Stimulated activated CD4-positive, alpha-beta T cell treated with anti-CD3 and anti-CD28 coated beads, Interleukin-15, amount 100 ng/mL, for 1 hour (primary cell): ENCODE results near the gene ZNRF3.
"Not testable (repeated sequence)": the region's sequence is repeated elsewhere in the genome, so short reads cannot be mapped to it uniquely, and the experiment has no call there.

Experiments used
- DNase-seq, 2 donors: peaks; one replicate each; pipeline ENCODE4 v3.0.0-alpha.2; 2020; ENCODE audit warnings: low read depth in 1 of 2, low spot score in 1 of 2

The ZNRF3 gene

DNA sequence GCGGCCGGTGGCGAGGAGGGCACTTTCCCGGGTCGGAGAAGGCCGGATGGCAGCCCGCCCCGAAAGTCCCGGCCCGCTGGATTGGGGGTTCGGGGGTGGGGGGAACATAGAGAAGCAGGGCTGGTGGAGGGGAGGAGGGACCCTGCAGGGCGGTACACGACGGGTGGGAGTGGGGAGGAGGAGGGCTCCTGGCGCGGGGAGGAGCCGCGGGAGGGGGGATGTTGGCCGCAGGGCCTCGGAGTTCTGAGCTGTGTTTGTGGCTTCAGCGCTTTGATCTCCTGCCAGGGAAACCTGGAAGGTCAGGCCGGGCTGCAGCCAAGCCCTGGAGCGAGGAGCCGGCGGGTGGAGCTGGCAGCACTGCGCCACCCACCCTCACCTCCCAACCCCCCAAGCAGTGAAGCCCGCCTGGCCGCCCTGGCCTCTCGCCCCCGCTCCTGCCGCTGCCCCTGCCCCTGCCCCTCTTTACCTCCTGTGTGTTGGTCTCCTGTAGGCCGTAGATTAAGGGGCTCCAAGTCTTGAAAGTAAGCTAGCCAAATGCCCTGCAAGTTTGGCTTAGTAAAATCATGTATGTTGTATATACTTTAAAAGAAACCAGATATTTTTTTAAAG, 147.3 kb downstream of the ZNRF3 start:
- no peak for DNase-seq

DNA sequence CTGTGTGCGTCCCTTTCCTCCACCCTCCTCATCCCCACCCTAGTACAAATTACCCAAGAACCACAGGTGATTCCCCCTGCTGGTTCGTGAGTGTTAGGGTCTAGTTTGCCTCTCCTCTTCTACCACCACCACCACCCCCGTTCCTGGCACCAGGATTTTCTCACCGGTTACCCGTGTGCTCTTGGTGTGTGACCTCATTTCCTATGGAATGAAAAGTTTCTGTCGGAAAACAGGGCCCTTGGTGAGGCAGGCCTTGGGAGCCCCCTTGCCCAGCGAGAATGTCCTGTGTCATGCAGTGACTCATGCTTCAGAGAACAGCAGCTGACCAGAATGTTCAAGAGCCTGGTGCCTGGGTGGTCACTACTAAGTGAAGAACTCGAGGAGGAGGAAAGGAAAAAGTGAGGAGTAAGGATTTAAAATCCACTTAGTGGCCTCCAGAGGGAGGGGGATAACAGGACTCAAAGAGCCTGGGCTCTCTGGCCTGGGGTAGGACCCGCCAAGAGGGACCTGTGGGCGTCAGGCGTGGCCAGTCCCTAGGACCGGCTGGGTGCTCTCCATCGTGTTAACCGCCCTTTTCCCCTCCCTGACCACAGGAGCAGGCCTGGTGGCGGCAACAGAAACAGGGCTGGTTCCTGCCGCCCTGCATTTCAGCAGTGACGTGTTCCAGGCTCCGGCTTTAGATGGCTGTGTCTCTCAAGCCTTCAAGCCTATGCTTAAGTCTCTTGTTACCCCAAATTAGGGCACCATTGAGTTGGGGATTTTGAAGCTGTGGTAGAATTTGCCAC, 148.0 kb downstream of the ZNRF3 start:
- no peak for DNase-seq

DNA sequence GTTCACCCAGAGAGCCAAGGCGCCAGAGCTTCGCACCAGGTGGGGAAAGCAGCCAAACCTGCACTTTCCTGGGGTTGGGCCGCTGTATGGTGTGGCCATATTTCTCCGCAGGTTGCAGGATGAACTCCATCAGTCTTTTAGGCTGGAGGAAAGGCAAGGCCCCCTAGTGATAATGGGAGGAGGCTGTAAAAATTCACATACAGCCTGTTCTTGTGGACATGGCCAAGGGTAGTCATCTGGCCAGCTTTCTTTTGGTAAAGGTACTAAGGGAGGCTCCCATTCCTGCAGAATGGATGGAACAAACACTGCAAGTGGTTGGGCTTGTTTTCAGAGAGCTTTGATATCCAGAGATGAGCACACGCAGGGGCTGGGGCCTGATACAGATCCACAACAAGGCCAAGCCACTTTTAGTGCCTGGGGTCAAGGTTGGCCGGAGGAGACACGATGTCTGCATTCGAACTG, 148.7 kb downstream of the ZNRF3 start:
- no peak for DNase-seq

DNA sequence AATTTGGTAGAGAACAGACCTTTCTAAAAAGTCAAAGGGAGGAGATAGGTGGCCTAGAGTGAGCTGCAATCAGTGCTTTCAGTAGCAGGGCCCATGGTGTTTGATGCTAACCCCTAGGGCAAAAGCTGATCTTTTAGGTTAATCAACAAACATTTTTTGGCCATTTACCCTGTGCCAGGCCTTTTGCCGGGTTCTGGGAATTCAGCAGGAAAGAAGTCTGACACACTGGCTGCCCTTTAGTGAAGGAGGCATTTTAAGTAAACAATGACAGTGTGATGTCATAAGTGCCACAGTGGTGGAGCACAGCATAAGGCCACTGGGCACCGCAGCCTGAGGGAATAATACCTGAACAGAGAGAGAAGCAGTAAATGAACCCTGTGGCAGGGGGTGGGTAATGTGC, 149.2 kb downstream of the ZNRF3 start:
- no peak for DNase-seq

DNA sequence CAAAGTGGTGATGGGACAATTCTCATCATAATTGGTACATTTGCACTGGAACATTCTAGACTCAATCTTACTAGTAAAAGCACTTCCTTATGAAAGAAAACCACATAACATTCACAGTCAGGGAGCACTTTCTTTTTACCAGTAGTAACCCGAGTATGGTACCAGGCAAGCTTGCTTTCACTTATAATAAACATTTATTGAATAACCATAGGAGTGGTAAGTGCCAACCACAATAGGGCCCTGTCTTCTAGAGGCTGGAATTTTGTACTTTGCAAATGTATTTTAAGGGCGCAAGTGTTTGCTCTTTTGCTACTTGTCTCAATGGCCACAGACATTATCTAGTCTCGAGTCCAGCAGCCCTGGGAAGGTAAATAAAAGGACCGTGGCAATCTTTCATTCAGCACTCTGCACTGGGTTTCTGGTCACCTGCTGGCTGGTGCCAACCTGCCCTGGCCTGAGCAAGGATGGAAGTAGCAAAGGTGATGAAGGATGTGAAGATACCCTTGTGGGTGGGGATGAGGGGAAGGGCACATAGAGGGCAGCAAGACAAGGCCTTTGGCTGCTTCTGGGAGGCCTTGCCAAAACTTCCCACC, 154.1 kb downstream of the ZNRF3 start:
- no peak for DNase-seq

DNA sequence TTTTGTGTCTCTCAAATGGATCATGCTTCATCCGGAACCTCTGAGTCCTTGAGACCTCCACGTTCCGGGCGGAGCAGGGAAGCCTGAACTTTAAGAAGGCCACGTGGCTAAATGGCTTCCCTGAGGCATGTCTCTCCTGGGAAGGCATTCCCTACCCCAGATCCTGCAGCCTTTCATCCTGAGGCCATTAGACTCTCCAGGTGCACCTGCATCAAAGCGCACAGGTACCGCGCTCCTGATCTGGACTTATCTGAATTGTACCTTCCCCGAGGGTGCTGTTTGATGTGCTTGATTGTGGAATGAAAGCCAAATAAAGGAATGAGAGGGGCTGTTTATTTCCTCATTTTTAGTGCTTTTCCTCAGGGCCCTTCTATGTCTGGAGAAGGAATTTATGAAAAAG, 155.8 kb downstream of the ZNRF3 start:
- DNase-seq: no peak

DNA sequence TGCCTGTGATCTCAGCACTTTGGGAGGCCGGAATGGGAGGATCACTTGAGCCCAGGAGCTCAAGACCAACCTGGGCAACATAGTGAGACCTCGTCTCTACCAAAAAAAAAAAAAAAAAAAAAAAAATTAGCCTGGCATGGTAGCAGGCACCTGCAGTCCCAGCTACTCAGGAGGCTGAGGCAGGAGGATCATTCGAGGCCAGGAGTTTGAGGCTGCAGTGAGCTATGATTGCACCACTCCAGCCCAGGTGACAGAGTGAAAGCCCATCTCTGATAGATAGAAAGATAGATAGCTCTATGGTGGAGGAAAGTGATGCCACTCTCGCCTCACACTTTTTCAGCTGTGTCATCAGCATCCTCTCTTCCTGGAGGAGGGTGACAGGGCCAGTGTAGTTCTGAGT, 156.3 kb downstream of the ZNRF3 start:
- not testable (repeated sequence) for DNase-seq

DNA sequence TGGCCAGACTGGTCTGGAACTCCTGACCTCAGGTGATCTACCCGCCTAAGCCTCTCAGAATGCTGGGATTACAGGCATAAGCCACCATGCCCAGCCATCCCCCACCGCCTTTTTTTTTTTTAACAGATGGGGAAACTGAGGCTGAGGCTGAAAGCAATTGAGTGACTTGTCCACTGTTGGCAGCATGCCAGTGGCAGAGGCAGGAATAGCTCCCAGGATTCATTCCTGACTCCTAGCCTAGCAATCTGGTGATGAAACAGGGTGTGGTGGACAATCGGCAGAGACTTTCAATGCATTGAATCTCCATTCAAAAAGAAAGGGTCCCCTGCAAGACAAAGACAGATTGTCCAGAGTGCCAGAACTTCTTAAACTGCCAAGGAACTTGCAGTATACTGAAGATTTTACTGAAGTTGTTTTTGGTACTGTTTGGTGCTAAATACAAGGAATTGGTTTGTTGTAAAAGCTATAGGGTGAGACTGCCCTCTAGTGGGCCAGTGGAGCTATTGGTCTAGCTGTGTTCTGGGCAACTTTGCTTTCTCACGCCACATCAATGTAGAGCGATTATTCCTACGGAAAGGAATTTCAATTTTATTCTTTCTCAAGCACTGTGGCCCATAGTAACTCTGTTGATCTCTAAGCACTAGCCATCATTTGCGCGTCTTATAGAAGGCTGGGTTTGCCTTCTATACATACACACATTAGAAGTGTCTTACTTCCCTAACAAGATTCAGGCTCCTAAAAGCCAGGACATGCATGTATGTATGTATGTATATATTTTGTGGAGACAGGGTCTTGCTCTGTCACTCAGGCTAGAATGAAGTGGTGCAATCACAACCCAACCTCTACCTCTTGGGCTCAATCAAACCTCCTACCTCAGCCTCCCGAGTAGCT, 157.3 kb downstream of the ZNRF3 start:
- DNase-seq: peak in 1 of 2 donors; percentile 18

DNA sequence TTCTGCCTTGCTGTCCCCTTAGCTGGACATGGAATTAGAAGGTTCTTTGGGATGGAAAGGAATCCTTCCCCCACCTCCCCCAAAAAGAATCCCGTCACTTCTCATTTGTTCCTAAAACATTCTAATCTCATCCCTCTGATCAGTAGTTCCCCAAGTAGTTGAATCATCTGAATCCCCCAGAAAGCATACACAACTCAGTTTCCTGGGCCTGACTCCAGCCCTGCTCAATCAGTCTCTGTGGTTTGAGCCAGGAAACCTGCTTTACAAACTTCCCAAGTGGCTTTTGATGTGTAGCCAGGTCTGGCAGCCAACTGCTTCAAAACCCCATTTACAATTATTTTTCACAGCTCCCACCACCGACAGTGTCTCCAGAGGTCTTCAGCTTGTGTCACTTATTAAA, 158.0 kb downstream of the ZNRF3 start:
- DNase-seq: no peak

DNA sequence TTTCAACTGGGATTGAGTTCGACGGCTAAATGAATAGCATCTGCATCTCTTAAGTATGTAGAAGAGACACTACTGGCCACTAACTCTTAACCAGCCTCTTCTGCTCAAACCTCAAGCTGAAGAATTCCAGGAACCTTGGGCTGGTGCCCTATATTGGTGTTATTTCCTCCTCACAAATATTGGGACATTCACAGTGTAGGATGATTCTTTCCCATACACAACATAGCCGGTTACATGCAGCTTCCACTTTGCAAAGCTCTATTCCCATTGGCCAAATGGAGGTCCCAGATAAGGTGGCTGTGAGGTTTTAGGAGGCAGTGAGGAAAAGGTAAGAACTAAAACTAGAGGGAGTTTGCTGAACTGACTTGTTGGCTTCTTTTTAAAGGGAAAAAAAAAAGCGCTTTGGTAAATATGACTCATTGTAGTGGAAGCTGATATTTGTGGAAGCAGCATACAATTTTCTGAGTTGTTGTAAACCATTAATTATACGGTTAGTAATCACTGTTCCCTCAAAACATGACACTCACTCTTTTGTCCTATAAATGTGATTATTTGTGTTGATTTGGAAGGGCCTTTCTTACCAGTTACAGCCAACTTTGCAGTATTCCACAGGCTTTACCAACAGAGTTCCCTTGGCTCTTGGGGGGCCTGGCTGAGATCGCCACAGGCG, 160.7 kb downstream of the ZNRF3 start:
- no peak for DNase-seq

DNA sequence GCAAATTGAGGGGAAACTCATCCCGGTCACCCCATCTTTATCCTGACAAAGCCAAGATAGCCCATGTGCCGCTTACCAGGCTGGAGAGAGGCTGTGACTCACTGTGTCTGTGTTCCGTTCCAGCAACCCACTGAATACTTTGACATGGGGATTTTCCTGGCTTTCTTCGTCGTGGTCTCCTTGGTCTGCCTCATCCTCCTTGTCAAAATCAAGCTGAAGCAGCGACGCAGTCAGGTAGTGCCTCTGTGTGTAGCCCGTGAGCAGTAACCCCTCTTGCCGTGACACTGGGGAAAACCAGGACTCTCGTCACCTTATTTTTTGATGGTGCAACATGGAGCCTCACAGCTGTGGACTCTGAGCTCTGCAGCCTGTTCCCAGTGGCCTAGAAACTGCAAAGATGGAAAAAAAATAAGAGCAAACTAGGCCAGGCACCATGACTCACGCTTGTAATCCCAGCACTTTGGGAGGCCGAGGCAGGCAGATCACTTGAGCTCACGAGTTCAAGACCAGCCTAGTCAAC, 161.3 kb downstream of the ZNRF3 start:
- no peak for DNase-seq

DNA sequence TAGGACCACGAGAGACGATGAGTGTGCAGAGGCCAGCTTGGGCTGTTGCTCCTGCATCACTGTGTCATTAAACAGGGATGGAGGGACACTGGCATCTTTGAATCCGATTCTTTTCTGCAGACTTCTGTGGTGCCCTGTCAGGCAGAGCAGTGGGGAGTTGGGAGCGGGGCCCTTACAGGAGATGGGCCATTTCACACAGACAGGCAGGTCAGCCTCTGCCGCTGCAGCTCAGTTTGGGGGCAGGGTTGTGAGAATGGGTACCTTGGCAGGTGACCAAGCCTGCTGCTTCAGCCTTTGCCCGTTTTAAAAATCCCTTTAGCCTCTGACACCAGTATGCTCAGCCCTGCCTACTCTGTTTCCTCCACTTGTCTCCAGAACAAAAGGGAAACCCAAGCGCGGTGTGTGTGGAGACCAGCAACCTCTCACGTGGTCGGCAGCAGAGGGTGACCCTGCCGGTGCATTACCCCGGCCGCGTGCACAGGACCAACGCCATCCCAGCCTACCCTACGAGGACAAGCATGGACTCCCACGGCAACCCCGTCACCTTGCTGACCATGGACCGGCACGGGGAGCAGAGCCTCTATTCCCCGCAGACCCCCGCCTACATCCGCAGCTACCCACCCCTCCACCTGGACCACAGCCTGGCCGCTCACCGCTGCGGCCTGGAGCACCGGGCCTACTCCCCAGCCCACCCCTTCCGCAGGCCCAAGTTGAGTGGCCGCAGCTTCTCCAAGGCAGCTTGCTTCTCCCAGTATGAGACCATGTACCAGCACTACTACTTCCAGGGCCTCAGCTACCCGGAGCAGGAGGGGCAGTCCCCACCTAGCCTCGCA, 165.7 kb downstream of the ZNRF3 start:
- DNase-seq: no peak

DNA sequence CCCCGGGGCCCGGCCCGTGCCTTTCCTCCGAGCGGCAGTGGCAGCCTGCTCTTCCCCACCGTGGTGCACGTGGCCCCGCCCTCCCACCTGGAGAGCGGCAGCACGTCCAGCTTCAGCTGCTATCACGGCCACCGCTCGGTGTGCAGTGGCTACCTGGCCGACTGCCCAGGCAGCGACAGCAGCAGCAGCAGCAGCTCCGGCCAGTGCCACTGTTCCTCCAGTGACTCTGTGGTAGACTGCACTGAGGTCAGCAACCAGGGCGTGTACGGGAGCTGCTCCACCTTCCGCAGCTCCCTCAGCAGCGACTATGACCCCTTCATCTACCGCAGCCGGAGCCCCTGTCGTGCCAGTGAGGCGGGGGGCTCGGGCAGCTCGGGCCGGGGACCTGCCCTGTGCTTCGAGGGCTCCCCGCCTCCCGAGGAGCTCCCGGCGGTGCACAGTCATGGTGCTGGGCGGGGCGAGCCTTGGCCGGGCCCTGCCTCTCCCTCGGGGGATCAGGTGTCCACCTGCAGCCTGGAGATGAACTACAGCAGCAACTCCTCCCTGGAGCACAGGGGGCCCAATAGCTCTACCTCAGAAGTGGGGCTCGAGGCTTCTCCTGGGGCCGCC, 166.4 kb downstream of the ZNRF3 start:
- DNase-seq: no peak

DNA sequence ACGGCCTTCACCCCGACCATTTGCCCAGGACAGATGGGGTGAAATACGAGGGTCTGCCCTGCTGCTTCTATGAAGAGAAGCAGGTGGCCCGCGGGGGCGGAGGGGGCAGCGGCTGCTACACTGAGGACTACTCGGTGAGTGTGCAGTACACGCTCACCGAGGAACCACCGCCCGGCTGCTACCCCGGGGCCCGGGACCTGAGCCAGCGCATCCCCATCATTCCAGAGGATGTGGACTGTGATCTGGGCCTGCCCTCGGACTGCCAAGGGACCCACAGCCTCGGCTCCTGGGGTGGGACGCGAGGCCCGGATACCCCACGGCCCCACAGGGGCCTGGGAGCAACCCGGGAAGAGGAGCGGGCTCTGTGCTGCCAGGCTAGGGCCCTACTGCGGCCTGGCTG, 167.1 kb downstream of the ZNRF3 start:
- DNase-seq: no peak

DNA sequence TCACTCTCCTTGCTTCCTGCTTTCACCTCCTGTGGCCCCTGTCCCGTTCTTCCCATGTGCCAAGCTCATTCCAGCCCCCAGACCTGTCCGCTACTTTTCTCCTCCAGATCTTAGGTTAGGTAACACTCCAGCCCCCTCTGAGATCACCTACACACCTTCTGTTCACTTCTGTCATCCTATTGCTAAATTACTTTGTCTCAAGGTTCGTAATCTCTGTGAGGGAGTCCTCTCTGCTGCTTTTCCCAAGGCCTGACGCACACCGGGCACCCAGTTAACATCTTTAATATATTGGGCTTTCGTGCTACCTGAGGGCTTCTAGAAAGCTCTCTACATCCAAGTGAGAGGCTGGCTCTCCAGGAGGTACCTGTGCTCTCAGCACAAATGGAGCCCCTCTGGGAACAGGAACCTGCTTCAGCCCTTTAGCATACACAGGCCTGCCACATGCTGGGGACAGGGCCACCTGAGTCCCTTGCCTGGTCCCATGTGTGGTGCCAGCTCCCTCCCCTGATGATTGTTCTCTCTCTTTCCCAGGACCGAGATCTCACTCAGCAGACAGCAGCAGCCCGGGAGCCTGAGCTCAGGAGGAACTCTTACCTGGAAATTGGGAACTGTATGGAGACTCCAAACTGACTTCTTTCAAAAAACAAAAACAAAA, 169.8 kb downstream of the ZNRF3 start:
- no peak for DNase-seq

DNA sequence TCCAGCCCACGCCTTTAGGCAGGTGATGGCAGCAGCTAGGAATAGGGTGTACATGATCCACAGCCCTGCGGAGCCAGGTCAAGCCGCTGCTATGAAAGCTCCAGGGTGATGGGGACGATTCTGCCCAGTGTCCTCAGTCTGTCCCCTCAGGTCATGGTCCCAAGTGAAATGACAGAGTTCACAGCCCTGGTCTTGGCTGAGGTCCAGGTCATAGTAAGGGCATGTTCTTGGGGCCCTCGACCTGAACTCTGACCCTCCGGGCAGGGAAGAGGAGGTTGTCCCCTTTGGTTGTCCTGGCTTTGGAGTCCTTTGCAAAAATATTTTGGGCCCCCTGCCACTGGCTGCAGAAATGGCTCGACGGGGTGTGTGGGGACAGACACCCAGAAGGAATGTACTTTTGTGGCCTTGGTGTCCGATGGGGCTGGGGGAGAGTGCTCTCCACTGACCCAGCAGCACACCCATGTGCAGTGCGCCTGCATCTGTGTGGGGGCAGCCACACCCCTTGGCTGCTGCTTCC, 170.9 kb downstream of the ZNRF3 start:
- no peak for DNase-seq

DNA sequence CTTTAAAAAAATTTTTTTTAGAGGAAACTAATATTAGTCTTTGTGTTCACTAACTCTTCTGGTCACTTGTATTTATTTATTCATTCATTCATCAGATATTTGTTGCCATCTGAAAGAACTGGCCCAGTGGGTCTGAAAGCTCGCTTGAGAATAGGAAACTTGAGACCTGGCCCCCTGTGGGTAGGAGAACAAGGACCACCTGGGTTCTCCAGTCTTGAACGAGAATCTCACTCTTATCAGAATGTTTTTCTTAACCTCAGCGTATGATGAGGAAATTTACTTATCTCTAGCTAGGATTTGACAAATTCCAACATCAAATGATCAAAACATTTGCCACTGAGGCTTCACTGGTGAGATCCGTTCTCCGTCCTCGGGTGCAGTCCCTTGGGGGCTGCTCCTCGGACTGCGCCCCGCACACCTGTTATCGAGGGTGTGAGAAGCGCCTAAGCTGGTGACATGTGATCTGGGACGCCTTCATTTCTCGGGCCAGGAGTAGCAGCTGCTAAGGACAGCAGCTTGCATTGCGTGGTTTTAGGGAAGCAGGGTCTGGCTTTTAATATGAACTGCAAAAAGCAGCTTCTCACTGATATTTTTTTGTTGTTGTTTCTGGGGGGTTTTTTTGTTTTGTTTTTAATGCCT, 171.9 kb downstream of the ZNRF3 start:
- no peak for DNase-seq

DNA sequence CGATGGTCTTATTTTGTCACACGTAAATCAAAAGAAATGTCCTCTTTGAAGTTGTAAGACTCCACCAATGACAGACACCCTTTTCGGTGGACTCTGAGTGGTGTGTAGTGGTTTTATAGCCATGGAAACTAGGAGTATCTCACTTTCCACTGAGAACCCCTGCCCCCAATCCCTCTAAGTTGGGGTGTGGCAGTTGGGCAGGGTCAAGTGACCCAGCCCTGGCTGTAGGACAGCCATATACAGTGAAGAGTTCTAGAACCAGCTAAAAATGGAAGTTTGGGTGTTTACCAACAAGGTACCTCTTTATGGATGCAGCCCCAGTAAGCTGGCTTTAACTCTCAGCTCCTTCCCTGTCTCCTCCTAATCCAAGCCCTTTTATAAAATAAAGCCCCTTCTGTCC, 173.1 kb downstream of the ZNRF3 start:
- no peak for DNase-seq
